ENCODE measurements around the gene BDP1.
"Not testable (repeated sequence)": the region's sequence is repeated elsewhere in the genome, so short reads cannot be mapped to it uniquely, and the experiment has no call there.

BDP1 gene

DNA sequence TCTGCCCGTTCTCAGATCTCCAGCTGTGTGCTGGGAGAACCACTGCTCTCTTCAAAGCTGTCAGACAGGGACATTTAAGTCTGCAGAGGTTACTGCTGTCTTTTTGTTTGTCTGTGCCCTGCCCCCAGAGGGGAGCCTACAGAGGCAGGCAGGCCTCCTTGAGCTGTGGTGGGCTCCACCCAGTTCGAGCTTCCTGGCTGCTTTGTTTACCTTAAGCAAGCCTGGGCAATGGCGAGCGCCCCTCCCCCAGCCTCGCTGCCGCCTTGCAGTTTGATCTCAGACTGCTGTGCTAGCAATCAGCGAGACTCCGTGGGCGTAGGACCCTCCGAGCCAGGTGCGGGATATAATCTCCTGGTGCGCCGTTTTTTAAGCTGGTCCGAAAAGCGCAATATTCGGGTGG is 154.5 kb downstream of the BDP1 start:
- in situ Hi-C loops (cut with MboI; ENCODE audit: low sequenced_read_pairs) = not testable (repeated sequence)

DNA sequence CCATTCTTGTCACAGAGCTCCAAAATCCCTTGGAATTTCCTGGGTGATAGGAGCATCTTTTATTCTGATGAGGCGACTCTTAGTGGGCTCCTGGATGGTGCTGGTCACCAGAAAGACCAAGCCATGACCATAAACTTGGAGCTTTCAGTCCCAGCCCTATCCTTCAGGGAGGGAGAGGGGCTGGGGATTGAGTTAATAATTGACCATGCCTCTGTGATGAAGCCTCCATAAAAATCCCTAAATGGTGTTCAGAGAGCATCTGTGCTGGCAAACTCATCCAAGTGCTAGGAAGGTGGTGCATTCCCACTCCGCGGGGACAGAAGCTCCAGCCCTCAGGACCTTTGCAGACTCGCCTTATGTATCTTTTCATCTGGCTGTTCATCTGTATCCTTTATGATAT is 160.4 kb downstream of the BDP1 start:
- in situ Hi-C loops (cut with MboI; ENCODE audit: low sequenced_read_pairs) = no loop called here

Data from hTERT RPE-1 (cell line).